OCI-LY3 (cell line): Measurements from ENCODE around the gene CACNA1I.

Experiments used
- H2AFZ ChIP-seq: fragments of 200-600, 300-600 bp; shearing (Covaris generic); 2 replicates; pipeline ENCODE4 v1.6.0; 2014; ENCODE audit warnings: antibody characterized with exemption, low read depth, low read length
- H3K27ac ChIP-seq: fragments of 200-600, 300-600 bp; sonication (generic); 2 replicates; pipeline ENCODE4 v1.5.1; 2014; ENCODE audit warnings: mild to moderate bottlenecking, low read length, moderate library complexity, mixed read lengths
- H3K27me3 ChIP-seq: fragments of 200-600, 300-600 bp; sonication (generic); 2 replicates; pipeline ENCODE4 v1.6.1; 2014; ENCODE audit warnings: low read depth, low read length, mixed read lengths
- H3K36me3 ChIP-seq: fragments of 200-600, 300-600 bp; sonication (generic); replicated peaks from 2 replicates; pipeline ENCODE3; 2014; ENCODE audit warnings: low read depth, low read length, mixed read lengths
- H3K4me1 ChIP-seq: fragments of 300-600, 200-600 bp; sonication (generic); 2 replicates; pipeline ENCODE4 v1.6.1; 2014; ENCODE audit warnings: low read length, mixed read lengths
- H3K4me2 ChIP-seq: fragments of 200-600, 300-600 bp; sonication (generic); 2 replicates; pipeline ENCODE4 v1.6.1; 2014; ENCODE audit warnings: low read length, mixed read lengths
- H3K4me3 ChIP-seq: fragments of 300-600, 200-600 bp; sonication (generic); 2 replicates; pipeline ENCODE4 v1.5.1; 2014; ENCODE audit warnings: antibody characterized with exemption, mild to moderate bottlenecking, low read length, moderate library complexity
- H3K79me2 ChIP-seq: fragments of 300-600, 200-600 bp; shearing (Covaris generic); 2 replicates; pipeline ENCODE4 v1.6.1; 2014; ENCODE audit warnings: mild to moderate bottlenecking, low read length, mixed read lengths
- H3K9ac ChIP-seq: fragments of 300-600, 200-600 bp; shearing (Covaris generic); 2 replicates; pipeline ENCODE4 v1.6.0; 2014; ENCODE audit warnings: mild to moderate bottlenecking, low read length, moderate library complexity
- H3K9me3 ChIP-seq: fragments of 200-600, 300-600 bp; shearing (Covaris generic); 2 replicates; pipeline ENCODE4 v1.6.1; 2014; ENCODE audit warnings: low read length, mixed read lengths; ENCODE audit not compliant: insufficient read depth
- H4K20me1 ChIP-seq: fragments of 200-600, 300-600 bp; sonication (generic); 2 replicates; pipeline ENCODE4 v1.6.1; 2016; ENCODE audit warnings: low read length, mixed read lengths; ENCODE audit not compliant: insufficient read depth
- EZH2phosphoT487 ChIP-seq: fragments of 200-600 bp; shearing (Covaris generic); IDR thresholded peaks from 2 replicates; pipeline ENCODE4 v1.6.1; 2018; ENCODE audit warnings: antibody characterized with exemption, mixed run types, low read depth
- TF ChIP-seq, protein P1 (sequence below): fragments of 200-600, 300-600 bp; sonication (generic); IDR thresholded peaks from 2 replicates; pipeline ENCODE4 v1.5.1; 2014; ENCODE audit warnings: antibody characterized with exemption, low read length, low read depth

Gene CACNA1I

GRCh38 chr22:39524089-39524752 is 46.3 kb upstream of the CACNA1I start:
- H3K79me2 ChIP-seq, result peaks cover 86% of the 10 kb centered on the region
- H3K9me3 ChIP-seq, result no peaks in the 10 kb centered on the region
- no peak overlapping the region for H3K9ac ChIP-seq
- H3K27ac ChIP-seq, result peak overlapping the region; percentile 29
- peaks cover 68% of the 10 kb centered on the region for H3K4me1 ChIP-seq
- no peak for TF ChIP-seq EZH2phosphoT487
- TF ChIP-seq, protein P1, sequence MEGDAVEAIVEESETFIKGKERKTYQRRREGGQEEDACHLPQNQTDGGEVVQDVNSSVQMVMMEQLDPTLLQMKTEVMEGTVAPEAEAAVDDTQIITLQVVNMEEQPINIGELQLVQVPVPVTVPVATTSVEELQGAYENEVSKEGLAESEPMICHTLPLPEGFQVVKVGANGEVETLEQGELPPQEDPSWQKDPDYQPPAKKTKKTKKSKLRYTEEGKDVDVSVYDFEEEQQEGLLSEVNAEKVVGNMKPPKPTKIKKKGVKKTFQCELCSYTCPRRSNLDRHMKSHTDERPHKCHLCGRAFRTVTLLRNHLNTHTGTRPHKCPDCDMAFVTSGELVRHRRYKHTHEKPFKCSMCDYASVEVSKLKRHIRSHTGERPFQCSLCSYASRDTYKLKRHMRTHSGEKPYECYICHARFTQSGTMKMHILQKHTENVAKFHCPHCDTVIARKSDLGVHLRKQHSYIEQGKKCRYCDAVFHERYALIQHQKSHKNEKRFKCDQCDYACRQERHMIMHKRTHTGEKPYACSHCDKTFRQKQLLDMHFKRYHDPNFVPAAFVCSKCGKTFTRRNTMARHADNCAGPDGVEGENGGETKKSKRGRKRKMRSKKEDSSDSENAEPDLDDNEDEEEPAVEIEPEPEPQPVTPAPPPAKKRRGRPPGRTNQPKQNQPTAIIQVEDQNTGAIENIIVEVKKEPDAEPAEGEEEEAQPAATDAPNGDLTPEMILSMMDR, result no peak
- H2AFZ ChIP-seq, result no peak overlapping the region
- H3K36me3 ChIP-seq, result peaks cover 59% of the 10 kb centered on the region
- no peaks in the 10 kb centered on the region for H3K27me3 ChIP-seq
- H4K20me1 ChIP-seq, result peaks cover 42% of the 10 kb centered on the region
- H3K4me2 ChIP-seq, result no peak overlapping the region
- no peak overlapping the region for H3K4me3 ChIP-seq

GRCh38 chr22:39524753-39525657 is 45.5 kb upstream of the CACNA1I start:
- H3K9ac ChIP-seq, result no peak overlapping the region
- peaks cover 75% of the 10 kb centered on the region for H3K4me1 ChIP-seq
- H4K20me1 ChIP-seq, result peaks cover 42% of the 10 kb centered on the region
- H3K27me3 ChIP-seq, result no peaks in the 10 kb centered on the region
- no peak overlapping the region for H2AFZ ChIP-seq
- H3K9me3 ChIP-seq, result no peaks in the 10 kb centered on the region
- H3K36me3 ChIP-seq, result peaks cover 66% of the 10 kb centered on the region
- peaks cover 88% of the 10 kb centered on the region for H3K79me2 ChIP-seq
- H3K4me2 ChIP-seq, result no peak overlapping the region
- H3K4me3 ChIP-seq, result no peak overlapping the region
- TF ChIP-seq EZH2phosphoT487, result no peak
- H3K27ac ChIP-seq, result peak overlapping the region; percentile 29

- TF ChIP-seq EZH2phosphoT487, result no peak
- TF ChIP-seq, protein P1, result no peak
- H3K9ac ChIP-seq, result no peak overlapping the region
- peaks cover 81% of the 10 kb centered on the region for H3K4me1 ChIP-seq
- H3K27ac ChIP-seq, result peak overlapping the region; percentile 24; the same call in 1 of the 2 replicates
- H3K4me3 ChIP-seq, result no peak overlapping the region
- H3K36me3 ChIP-seq, result peaks cover 70% of the 10 kb centered on the region
- peaks cover 42% of the 10 kb centered on the region for H4K20me1 ChIP-seq
- peaks cover 88% of the 10 kb centered on the region for H3K79me2 ChIP-seq
- H3K27me3 ChIP-seq, result no peaks in the 10 kb centered on the region
- no peak overlapping the region for H3K4me2 ChIP-seq
- H3K9me3 ChIP-seq, result no peaks in the 10 kb centered on the region
- H2AFZ ChIP-seq, result no peak overlapping the region
Measured at GRCh38 chr22:39525658-39525975, 44.9 kb upstream of the CACNA1I start.

DNA sequence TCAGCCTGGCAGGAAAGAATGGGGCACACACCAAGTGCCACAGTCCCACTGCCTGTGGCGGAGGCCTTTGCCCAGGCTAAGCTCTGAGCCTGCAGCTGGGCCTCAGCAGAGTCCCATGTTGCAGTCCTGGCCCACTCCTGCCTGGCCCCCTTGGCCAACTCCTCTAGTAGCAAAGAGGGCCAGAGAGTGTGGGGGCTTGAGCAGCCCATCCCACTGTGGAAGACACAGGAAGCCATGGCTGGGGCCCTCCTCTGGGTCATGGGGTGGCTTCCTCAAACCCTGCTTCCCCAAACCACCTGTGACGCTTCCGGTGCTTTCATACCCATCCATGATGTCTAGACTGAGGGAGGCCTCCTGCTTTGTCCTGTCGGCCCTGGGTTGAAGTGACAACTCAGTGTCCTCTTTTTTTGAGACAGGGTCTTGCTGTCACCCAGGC is 43.8 kb upstream of the CACNA1I start:
- Histone ChIP-seq H3K9me3 (no peaks in the 10 kb centered on the region), H3K27ac (peak overlapping the region; percentile 80), H4K20me1 (peaks cover 32% of the 10 kb centered on the region), H2AFZ (no peak overlapping the region), H3K27me3 (no peaks in the 10 kb centered on the region), H3K4me1 (peaks cover 89% of the 10 kb centered on the region), H3K79me2 (peaks cover 88% of the 10 kb centered on the region), H3K4me3 (no peak overlapping the region), H3K36me3 (peaks cover 67% of the 10 kb centered on the region), H3K9ac (no peak overlapping the region), H3K4me2 (0 out of 2 replicates have a peak overlapping the region, but pooled peaks have one; percentile 4)
- TF ChIP-seq, protein P1, result no peak
- TF ChIP-seq EZH2phosphoT487, result no peak
